Caco-2 (cell line): Measurements from ENCODE around the gene BUB1. TPM values are rescaled to one million over a fixed set of nuclear protein-coding genes. Genes with fewer than 3 reads are reported as not detected.

ENCODE experiments used
- BruUV-seq: library from RNA; stranded (reverse); fragments of 400-500 nt; replicated peaks from 2 replicates; lab custom pipeline; 2021; lab: Mats Ljungman, UMichigan
- CTCF ChIA-PET: fragments of 300-600 bp; sonication (Branson Sonifier 250); formaldehyde crosslinking; loops from one replicate; lab custom pipeline; 2022; ENCODE audit warnings: antibody characterized with exemption; lab: Charles Lee
- POLR2A ChIA-PET: fragments of 300-600 bp; sonication (Branson Sonifier 250); formaldehyde crosslinking; loops from one replicate; lab custom pipeline; 2022; ENCODE audit warnings: antibody characterized with exemption; lab: Charles Lee
- DNase-seq, 2 experiments: peaks; one replicate each; pipeline versions ENCODE4 v3.0.0 to v3.0.0-alpha.2; 2020 to 2022
- H3K27me3 ChIP-seq: replicated peaks from 2 replicates; pipeline ENCODE4 v1.6.0; 2011; ENCODE audit warnings: low read length; ENCODE audit not compliant: control insufficient read depth, insufficient read depth
- H3K36me3 ChIP-seq: 2 replicates; pipeline ENCODE4 v1.5.1; 2011; ENCODE audit warnings: low read length; ENCODE audit not compliant: control insufficient read depth, insufficient read depth
- H3K4me1 ChIP-seq: fragments of 250-450 bp; sonication (Bioruptor Pico); 2 replicates; pipeline ENCODE4 v1.5.1; 2020; ENCODE audit warnings: mild to moderate bottlenecking
- H3K4me3 ChIP-seq: 2 replicates; pipeline ENCODE4 v1.5.1; 2011; ENCODE audit warnings: low read depth, mild to moderate bottlenecking, control low read depth, low read length
- H3K9me3 ChIP-seq: fragments of 250-450 bp; sonication (Bioruptor Pico); 2 replicates; pipeline ENCODE4 v1.5.1; 2020; ENCODE audit warnings: mild to moderate bottlenecking, moderate library complexity
- H3K27ac Mint-ChIP-seq: one replicate; pipeline ENCODE4 v1.8.0; 2022; ENCODE audit warnings: mixed read lengths; ENCODE audit not compliant: unreplicated experiment
- H3K27me3 Mint-ChIP-seq: one replicate; pipeline ENCODE4 v1.8.0; 2022; ENCODE audit warnings: mixed read lengths; ENCODE audit not compliant: insufficient read depth, unreplicated experiment
- H3K36me3 Mint-ChIP-seq: one replicate; pipeline ENCODE4 v1.8.0; 2022; ENCODE audit warnings: mild to moderate bottlenecking, mixed read lengths; ENCODE audit not compliant: insufficient read depth, unreplicated experiment
- H3K4me1 Mint-ChIP-seq: one replicate; pipeline ENCODE4 v1.8.0; 2022; ENCODE audit warnings: low read depth, mixed read lengths; ENCODE audit not compliant: unreplicated experiment
- H3K4me3 Mint-ChIP-seq: one replicate; pipeline ENCODE4 v1.8.0; 2022; ENCODE audit warnings: mild to moderate bottlenecking, moderate library complexity, mixed read lengths; ENCODE audit not compliant: unreplicated experiment
- H3K9me3 Mint-ChIP-seq: one replicate; pipeline ENCODE4 v1.8.0; 2022; ENCODE audit warnings: mixed read lengths; ENCODE audit not compliant: unreplicated experiment
- intact Hi-C: fragments of 100-400 bp; cut with micrococcal nuclease; formaldehyde crosslinking; loops from one replicate; pipeline ENCODE4 v1.10.0; 2022; ENCODE audit not compliant: unreplicated experiment
- total RNA-seq: library from RNA; stranded (reverse); gene quantifications from 2 replicates; pipeline ENCODE4 v1.2.3, GENCODE V29; 2022
- TF ChIP-seq, protein P1 (sequence below), 2 experiments: fragments of 200-600 bp in 1 of 2; IDR thresholded peaks; 1 replicate in 1 of 2; 2 replicates in 1 of 2; pipeline versions ENCODE4 v1.5.1 to v1.8.0; 2011 to 2022; ENCODE audit warnings: antibody characterized with exemption in 1 of 2, control low read depth in 1 of 2, inconsistent platforms in 1 of 2, low read depth in 1 of 2, low read length in 1 of 2, mild to moderate bottlenecking in 1 of 2, moderate library complexity in 1 of 2; ENCODE audit not compliant: insufficient read depth in 1 of 2, severe bottlenecking in 1 of 2, unreplicated experiment in 1 of 2

The BUB1 gene
- total RNA-seq, 1 experiment from 2014 or later: 60.7 TPM

DNA sequence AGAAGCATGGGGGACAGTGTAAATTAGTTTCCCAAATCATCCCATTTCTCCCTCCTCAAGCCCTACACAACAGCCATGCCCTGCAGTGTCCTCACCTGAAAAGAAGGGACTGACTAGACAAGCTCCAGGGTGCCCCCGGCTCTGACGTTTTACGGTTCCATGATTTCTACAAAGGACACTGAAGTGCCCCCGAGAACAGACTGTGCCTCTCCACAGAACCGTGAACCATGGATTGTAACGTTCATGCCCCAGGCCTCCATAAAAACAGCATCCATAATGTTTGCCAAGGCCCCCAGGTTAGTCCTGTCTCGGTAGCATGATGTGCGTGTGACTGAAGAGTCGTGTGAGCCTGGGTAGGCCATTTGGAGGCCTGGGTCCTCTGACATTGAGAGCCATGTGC lies 47.5 kb upstream of the BUB1 start:
- H3K9me3 Mint-ChIP-seq: no peaks in the 10 kb centered on the region
- intact Hi-C loops: no loop called here
- Histone ChIP-seq H3K27me3 (no peaks in the 10 kb centered on the region; the same call in 1 of the 2 replicates), H3K4me3 (no peak overlapping the region), H3K4me1 (no peaks in the 10 kb centered on the region), H3K36me3 (no peaks in the 10 kb centered on the region), H3K9me3 (no peaks in the 10 kb centered on the region)
- H3K27ac Mint-ChIP-seq: no peak overlapping the region
- ChIA-PET POLR2A (no interaction called here), CTCF (no interaction called here)
- H3K27me3 Mint-ChIP-seq: no peaks in the 10 kb centered on the region
- H3K4me3 Mint-ChIP-seq: no peak overlapping the region
- no TSS peak for BruUV-seq
- TF ChIP-seq, protein P1, sequence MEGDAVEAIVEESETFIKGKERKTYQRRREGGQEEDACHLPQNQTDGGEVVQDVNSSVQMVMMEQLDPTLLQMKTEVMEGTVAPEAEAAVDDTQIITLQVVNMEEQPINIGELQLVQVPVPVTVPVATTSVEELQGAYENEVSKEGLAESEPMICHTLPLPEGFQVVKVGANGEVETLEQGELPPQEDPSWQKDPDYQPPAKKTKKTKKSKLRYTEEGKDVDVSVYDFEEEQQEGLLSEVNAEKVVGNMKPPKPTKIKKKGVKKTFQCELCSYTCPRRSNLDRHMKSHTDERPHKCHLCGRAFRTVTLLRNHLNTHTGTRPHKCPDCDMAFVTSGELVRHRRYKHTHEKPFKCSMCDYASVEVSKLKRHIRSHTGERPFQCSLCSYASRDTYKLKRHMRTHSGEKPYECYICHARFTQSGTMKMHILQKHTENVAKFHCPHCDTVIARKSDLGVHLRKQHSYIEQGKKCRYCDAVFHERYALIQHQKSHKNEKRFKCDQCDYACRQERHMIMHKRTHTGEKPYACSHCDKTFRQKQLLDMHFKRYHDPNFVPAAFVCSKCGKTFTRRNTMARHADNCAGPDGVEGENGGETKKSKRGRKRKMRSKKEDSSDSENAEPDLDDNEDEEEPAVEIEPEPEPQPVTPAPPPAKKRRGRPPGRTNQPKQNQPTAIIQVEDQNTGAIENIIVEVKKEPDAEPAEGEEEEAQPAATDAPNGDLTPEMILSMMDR (IDR thresholded peaks at IDR 0.05; ENCODE audit: insufficient read depth in 1 of 2, low read depth in 1 of 2, low read length in 1 of 2, severe bottlenecking in 1 of 2, unreplicated experiment in 1 of 2): no peak
- no peak for DNase-seq
- no peaks in the 10 kb centered on the region for H3K4me1 Mint-ChIP-seq
- H3K36me3 Mint-ChIP-seq: no peaks in the 10 kb centered on the region

DNA sequence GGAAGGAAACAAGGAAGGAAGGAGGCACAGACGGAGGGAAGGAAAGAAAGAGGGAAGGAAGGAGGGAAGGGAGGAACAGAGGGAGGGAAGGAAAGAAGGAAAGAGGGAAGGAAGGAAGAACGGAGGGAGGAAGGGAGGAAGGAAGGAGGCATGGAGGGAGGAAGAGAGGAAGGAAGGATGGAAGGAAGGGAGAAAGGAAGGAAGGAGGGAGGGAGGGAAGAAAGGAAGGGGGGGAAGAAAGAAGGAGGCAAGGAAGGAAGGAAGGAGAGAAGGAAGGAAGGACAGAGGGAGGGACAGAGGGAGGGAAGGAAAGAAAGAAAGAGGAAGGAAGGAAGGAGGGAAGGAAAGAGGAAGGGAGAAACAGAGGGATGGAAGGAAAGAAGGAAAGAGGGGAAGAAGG lies 47.0 kb upstream of the BUB1 start:
- no peaks in the 10 kb centered on the region for H3K4me1 Mint-ChIP-seq
- H3K27ac Mint-ChIP-seq: no peak overlapping the region
- no peak for DNase-seq
- H3K27me3 ChIP-seq: no peaks in the 10 kb centered on the region; the same call in 1 of the 2 replicates
- no peaks in the 10 kb centered on the region for H3K27me3 Mint-ChIP-seq
- CTCF ChIA-PET: no interaction called here
- TF ChIP-seq, protein P1 (IDR thresholded peaks at IDR 0.05; ENCODE audit: insufficient read depth in 1 of 2, low read depth in 1 of 2, low read length in 1 of 2, severe bottlenecking in 1 of 2, unreplicated experiment in 1 of 2): no peak
- H3K36me3 ChIP-seq: no peaks in the 10 kb centered on the region
- intact Hi-C loops: no loop called here
- H3K36me3 Mint-ChIP-seq: no peaks in the 10 kb centered on the region
- no peak overlapping the region for H3K4me3 Mint-ChIP-seq
- no peaks in the 10 kb centered on the region for H3K4me1 ChIP-seq
- no peak overlapping the region for H3K4me3 ChIP-seq
- BruUV-seq: no TSS peak
- POLR2A ChIA-PET: no interaction called here
- H3K9me3 ChIP-seq: no peaks in the 10 kb centered on the region
- no peaks in the 10 kb centered on the region for H3K9me3 Mint-ChIP-seq

DNA sequence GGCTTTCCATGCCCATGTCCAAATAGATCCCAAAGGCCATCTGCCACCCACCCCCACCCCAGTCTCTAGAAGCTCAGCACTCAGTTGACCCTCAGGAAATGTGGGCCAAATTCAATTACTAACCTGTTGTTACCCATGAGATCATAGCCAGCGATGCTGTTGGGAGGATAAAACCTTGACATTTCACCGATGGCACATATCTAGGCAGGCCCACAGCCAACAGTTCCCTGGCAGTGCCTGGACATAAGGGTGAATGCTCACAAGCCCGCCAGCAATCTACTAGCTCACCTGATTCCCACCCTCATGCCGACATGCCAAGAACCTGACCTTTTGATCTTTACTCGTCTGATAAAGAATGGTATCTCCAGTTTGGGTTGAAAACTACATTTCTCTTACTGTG lies 42.7 kb upstream of the BUB1 start:
- no peaks in the 10 kb centered on the region for H3K36me3 Mint-ChIP-seq
- H3K4me1 Mint-ChIP-seq: no peaks in the 10 kb centered on the region
- no peaks in the 10 kb centered on the region for H3K4me1 ChIP-seq
- TF ChIP-seq, protein P1 (IDR thresholded peaks at IDR 0.05; ENCODE audit: insufficient read depth in 1 of 2, low read depth in 1 of 2, low read length in 1 of 2, severe bottlenecking in 1 of 2, unreplicated experiment in 1 of 2): no peak
- H3K27ac Mint-ChIP-seq: no peak overlapping the region
- H3K27me3 Mint-ChIP-seq: no peaks in the 10 kb centered on the region
- H3K9me3 ChIP-seq: no peaks in the 10 kb centered on the region
- H3K4me3 Mint-ChIP-seq: no peak overlapping the region
- BruUV-seq: no TSS peak
- intact Hi-C loops: no loop called here
- DNase-seq: no peak
- H3K4me3 ChIP-seq: no peak overlapping the region
- POLR2A ChIA-PET: no interaction called here
- no peaks in the 10 kb centered on the region for H3K36me3 ChIP-seq
- no peaks in the 10 kb centered on the region; the same call in 1 of the 2 replicates for H3K27me3 ChIP-seq
- CTCF ChIA-PET: interaction anchor here (0.6 kb wide), 1 partner anchor 1316 kb away, joined by 4 read pairs; no protein-coding TSS in a partner anchor
- no peaks in the 10 kb centered on the region for H3K9me3 Mint-ChIP-seq
